ENCODE measurements around the gene AIFM3. TPM values are rescaled to one million over a fixed set of nuclear protein-coding genes. Genes with fewer than 3 reads are reported as not detected.

The AIFM3 gene
- total and polyA plus RNA-seq, 2 of the 13 experiments (the other 11 are each of a cell fraction or from before 2014, with no cell fraction given), result 9.0 to 15.3 TPM

DNA sequence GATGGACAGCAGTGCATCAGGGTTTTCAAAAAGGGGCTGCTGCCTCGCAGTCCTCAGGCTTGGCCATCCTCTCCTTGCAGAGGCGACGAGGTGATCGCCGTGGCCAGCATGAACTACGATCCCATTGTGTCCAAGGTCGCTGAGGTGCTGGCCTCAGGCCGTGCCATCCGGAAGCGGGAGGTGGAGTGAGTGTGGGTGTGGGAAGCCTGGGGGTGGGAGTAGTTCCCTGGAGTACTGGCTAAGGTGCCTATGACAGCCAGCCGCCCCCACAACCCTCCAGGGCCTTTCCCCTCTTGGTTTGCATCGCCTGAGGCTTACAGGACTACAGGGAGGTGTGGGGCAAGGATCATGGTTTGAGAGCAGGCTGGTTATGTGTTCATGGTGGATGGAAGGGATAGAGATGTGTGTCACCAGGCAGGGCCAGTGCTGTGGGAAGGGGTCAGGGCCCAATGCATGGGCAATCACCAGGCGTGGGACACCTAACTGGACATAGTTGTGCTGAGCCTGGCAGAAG, 12.9 kb downstream of the AIFM3 start (continued):
- TF ChIP-seq SPEN (CRISPR knock-in tag; IDR thresholded peaks at IDR 0.05; ENCODE audit: low read depth) (peak; percentile 75), TBP (CRISPR knock-in tag; IDR thresholded peaks at IDR 0.05) (no peak), ZFY (CRISPR knock-in tag; IDR thresholded peaks at IDR 0.05) (peak; percentile 64; the same call in 1 of the 2 replicates), AKAP8 (CRISPR knock-in tag; IDR thresholded peaks at IDR 0.05) (0 out of 2 replicates have a peak, but pooled peaks have one; percentile 7), ZNF44 (CRISPR knock-in tag; IDR thresholded peaks at IDR 0.05) (no peak), SIN3B (IDR thresholded peaks at IDR 0.05; ENCODE audit: low read length) (no peak), ZNF251 (CRISPR knock-in tag; IDR thresholded peaks at IDR 0.05) (no peak), SRSF9 (IDR thresholded peaks at IDR 0.05; ENCODE audit: borderline replicate concordance, insufficient read depth, low read depth, low read length, poor library complexity, severe bottlenecking) (no peak), ZNF30 (CRISPR knock-in tag; IDR thresholded peaks at IDR 0.05) (0 out of 2 replicates have a peak, but pooled peaks have one; percentile 71), KMT2B (CRISPR knock-in tag; IDR thresholded peaks at IDR 0.05) (0 out of 2 replicates have a peak, but pooled peaks have one; percentile 16), AGO2 (optimal IDR thresholded peaks at IDR 0.05; ENCODE audit: low read depth, low read length) (peak; percentile 67), ZNF747 (CRISPR knock-in tag; IDR thresholded peaks at IDR 0.05; ENCODE audit: borderline replicate concordance) (0 out of 2 replicates have a peak, but pooled peaks have one; percentile 33), ZBTB38 (CRISPR knock-in tag; IDR thresholded peaks at IDR 0.05) (0 out of 2 replicates have a peak, but pooled peaks have one; percentile 36), ZNF839 (CRISPR knock-in tag; IDR thresholded peaks at IDR 0.05; ENCODE audit: borderline replicate concordance) (no peak), XRCC5 (optimal IDR thresholded peaks at IDR 0.05; ENCODE audit: low read length) (peak; percentile 41), ZNF816 (CRISPR knock-in tag; IDR thresholded peaks at IDR 0.05; ENCODE audit: borderline replicate concordance) (no peak), NRL (CRISPR knock-in tag; IDR thresholded peaks at IDR 0.05; ENCODE audit: borderline replicate concordance) (peak; percentile 55; the same call in 1 of the 2 replicates), ZNF775 (CRISPR knock-in tag; IDR thresholded peaks at IDR 0.05; ENCODE audit: borderline replicate concordance) (no peak)
- TF ChIP-seq, protein P1, sequence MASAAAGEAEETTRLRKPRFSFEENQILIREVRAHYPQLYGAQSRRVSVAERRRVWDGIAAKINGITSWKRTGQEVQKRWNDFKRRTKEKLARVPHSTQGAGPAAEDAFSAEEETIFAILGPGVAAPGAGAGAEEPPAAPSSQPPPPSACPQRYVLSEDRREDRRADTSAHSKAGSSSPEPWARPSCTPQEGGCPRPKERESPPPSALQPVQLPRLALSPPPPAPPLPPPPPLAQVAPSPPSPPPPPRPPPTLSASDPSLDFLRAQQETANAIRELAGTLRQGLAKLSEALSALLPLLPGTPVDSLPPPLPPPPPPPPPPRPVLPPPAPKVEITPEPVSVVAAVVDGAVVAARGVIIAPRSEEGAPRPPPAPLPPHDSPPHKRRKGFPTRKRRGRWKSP (CRISPR knock-in tag; IDR thresholded peaks at IDR 0.05), result no peak
- TF ChIP-seq, protein P2, sequence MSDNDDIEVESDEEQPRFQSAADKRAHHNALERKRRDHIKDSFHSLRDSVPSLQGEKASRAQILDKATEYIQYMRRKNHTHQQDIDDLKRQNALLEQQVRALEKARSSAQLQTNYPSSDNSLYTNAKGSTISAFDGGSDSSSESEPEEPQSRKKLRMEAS (IDR thresholded peaks at IDR 0.05), result peak; percentile 77
- TF ChIP-seq, protein P3, sequence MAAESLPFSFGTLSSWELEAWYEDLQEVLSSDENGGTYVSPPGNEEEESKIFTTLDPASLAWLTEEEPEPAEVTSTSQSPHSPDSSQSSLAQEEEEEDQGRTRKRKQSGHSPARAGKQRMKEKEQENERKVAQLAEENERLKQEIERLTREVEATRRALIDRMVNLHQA (CRISPR knock-in tag; IDR thresholded peaks at IDR 0.05), result no peak
- TF ChIP-seq, protein P4, sequence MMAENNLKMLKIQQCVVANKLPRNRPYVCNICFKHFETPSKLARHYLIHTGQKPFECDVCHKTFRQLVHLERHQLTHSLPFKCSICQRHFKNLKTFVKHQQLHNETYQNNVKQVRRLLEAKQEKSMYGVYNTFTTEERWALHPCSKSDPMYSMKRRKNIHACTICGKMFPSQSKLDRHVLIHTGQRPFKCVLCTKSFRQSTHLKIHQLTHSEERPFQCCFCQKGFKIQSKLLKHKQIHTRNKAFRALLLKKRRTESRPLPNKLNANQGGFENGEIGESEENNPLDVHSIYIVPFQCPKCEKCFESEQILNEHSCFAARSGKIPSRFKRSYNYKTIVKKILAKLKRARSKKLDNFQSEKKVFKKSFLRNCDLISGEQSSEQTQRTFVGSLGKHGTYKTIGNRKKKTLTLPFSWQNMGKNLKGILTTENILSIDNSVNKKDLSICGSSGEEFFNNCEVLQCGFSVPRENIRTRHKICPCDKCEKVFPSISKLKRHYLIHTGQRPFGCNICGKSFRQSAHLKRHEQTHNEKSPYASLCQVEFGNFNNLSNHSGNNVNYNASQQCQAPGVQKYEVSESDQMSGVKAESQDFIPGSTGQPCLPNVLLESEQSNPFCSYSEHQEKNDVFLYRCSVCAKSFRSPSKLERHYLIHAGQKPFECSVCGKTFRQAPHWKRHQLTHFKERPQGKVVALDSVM (CRISPR knock-in tag; IDR thresholded peaks at IDR 0.05), result no peak
- TF ChIP-seq, protein P5, sequence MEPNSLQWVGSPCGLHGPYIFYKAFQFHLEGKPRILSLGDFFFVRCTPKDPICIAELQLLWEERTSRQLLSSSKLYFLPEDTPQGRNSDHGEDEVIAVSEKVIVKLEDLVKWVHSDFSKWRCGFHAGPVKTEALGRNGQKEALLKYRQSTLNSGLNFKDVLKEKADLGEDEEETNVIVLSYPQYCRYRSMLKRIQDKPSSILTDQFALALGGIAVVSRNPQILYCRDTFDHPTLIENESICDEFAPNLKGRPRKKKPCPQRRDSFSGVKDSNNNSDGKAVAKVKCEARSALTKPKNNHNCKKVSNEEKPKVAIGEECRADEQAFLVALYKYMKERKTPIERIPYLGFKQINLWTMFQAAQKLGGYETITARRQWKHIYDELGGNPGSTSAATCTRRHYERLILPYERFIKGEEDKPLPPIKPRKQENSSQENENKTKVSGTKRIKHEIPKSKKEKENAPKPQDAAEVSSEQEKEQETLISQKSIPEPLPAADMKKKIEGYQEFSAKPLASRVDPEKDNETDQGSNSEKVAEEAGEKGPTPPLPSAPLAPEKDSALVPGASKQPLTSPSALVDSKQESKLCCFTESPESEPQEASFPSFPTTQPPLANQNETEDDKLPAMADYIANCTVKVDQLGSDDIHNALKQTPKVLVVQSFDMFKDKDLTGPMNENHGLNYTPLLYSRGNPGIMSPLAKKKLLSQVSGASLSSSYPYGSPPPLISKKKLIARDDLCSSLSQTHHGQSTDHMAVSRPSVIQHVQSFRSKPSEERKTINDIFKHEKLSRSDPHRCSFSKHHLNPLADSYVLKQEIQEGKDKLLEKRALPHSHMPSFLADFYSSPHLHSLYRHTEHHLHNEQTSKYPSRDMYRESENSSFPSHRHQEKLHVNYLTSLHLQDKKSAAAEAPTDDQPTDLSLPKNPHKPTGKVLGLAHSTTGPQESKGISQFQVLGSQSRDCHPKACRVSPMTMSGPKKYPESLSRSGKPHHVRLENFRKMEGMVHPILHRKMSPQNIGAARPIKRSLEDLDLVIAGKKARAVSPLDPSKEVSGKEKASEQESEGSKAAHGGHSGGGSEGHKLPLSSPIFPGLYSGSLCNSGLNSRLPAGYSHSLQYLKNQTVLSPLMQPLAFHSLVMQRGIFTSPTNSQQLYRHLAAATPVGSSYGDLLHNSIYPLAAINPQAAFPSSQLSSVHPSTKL (CRISPR knock-in tag; IDR thresholded peaks at IDR 0.05), result peak; percentile 70
